HG02759 (cell line): ENCODE data around the gene FAM180B.
"Not testable (repeated sequence)": the region's sequence is repeated elsewhere in the genome, so short reads cannot be mapped to it uniquely, and the experiment has no call there.

Experiments
- ATAC-seq: cut with Tn5 transposase; IDR thresholded peaks from one replicate; pipeline ENCODE4 v1.9.1; 2021; ENCODE audit warnings: mild to moderate bottlenecking, moderate library complexity; ENCODE audit not compliant: unreplicated experiment

FAM180B gene

GRCh38 chr11:47593934-47594855 is 7.7 kb downstream of the FAM180B start, which contains the start of gene C1QTNF4:
Gene C1QTNF4 (minus strand): TSS chr11:47594411. CDS start chr11:47590810, 3,601 bp downstream.
- ATAC-seq = no peak

GRCh38 chr11:47595029-47595428 is 8.6 kb downstream of the FAM180B start:
- ATAC-seq = no peak

- ATAC-seq = no peak
These were observed 9.5 kb downstream of the FAM180B start for GRCh38 chr11:47595967-47596366.

GRCh38 chr11:47599902-47600301 is 13.4 kb downstream of the FAM180B start:
- no peak for ATAC-seq

GRCh38 chr11:47603295-47603694 is 16.8 kb downstream of the FAM180B start:
- ATAC-seq = no peak

GRCh38 chr11:47605921-47606320 is 19.4 kb downstream of the FAM180B start:
- ATAC-seq = no peak

- no peak for ATAC-seq
These were observed 20.3 kb downstream of the FAM180B start for GRCh38 chr11:47606731-47607130.

- no peak for ATAC-seq
These were observed 20.9 kb downstream of the FAM180B start for GRCh38 chr11:47607380-47607779.

GRCh38 chr11:47609675-47610074 is 23.2 kb downstream of the FAM180B start:
- ATAC-seq = no peak

GRCh38 chr11:47611348-47611794 is 24.9 kb downstream of the FAM180B start:
- ATAC-seq = peak; percentile 85

GRCh38 chr11:47615249-47615648 is 28.8 kb downstream of the FAM180B start:
- no peak for ATAC-seq

GRCh38 chr11:47616726-47617416 is 30.4 kb downstream of the FAM180B start:
- ATAC-seq = no peak

- no peak for ATAC-seq
These were observed 30.9 kb downstream of the FAM180B start for GRCh38 chr11:47617417-47617809.

- ATAC-seq = no peak
These were observed 34.4 kb downstream of the FAM180B start for GRCh38 chr11:47620836-47621378.

- no peak for ATAC-seq
These were observed 39.8 kb downstream of the FAM180B start for GRCh38 chr11:47626234-47626633.

- no peak for ATAC-seq
These were observed 41.5 kb downstream of the FAM180B start for GRCh38 chr11:47628026-47628425.

GRCh38 chr11:47631473-47631872 is 45.0 kb downstream of the FAM180B start:
- no peak for ATAC-seq

GRCh38 chr11:47636331-47636730 is 49.9 kb downstream of the FAM180B start:
- ATAC-seq = not testable (repeated sequence)
